Esophagus mucosa (tissue), 1 donor: ENCODE data around the gene SLC25A43. TPM values are rescaled to one million over a fixed set of nuclear protein-coding genes. Genes with fewer than 3 reads are reported as not detected.
A peak's percentile ranks its signal among the peaks of the same experiment; 100 is the strongest.
"Not testable (repeated sequence)": the region's sequence is repeated elsewhere in the genome, so short reads cannot be mapped to it uniquely, and the experiment has no call there.

ENCODE experiments used
- ATAC-seq: fragments of 200-7000 bp; cut with Tn5 transposase; one replicate; pipeline ENCODE4 v1.9.1; 2020
- total RNA-seq: library from RNA; stranded (reverse); gene quantifications from one replicate; pipeline ENCODE4 v1.2.4, GENCODE V29; 2023
- donor health status: DM: yes; HTN: yes; CAD: no.

SLC25A43 gene
- total RNA-seq, 1 donor from 2014 or later, result 25.4 TPM

DNA sequence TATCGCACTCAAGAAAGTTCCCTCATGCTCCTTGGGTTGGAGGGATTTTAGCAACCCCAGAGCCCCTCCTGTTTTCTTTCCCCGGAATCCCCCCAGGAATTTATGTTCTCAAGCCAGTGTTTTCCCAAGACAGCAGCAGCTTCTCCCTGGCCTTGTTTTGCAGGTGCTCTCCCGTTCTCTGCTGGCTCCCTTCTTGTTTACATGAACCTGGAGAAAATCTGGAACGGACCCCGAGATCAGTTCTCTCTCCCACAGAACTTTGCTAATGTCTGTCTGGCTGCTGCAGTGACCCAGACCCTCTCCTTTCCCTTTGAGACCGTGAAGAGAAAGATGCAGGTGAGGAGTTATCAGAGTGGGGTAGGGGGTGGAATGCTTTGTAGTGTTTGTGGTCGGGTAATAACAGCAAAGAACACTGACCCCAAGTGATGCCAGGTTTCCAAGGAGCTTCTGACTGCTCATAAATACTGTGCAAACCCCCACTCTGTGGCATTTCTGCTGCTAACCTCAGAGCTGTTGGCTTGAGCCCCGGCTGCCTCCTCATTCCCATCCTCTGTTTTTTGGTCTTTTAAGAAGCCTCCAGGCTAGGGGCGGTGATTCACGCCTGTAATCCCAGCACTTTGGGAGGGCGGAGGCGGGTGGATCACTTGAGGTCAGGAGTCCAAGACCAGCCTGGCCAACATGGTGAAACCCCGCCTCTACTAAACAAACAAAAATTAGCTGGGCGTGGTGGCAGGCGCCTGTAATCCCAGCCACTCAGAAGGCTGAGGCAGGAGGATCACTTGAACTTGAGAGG lies 11.1 kb downstream of the SLC25A43 start:
- peak; percentile 67 for ATAC-seq

DNA sequence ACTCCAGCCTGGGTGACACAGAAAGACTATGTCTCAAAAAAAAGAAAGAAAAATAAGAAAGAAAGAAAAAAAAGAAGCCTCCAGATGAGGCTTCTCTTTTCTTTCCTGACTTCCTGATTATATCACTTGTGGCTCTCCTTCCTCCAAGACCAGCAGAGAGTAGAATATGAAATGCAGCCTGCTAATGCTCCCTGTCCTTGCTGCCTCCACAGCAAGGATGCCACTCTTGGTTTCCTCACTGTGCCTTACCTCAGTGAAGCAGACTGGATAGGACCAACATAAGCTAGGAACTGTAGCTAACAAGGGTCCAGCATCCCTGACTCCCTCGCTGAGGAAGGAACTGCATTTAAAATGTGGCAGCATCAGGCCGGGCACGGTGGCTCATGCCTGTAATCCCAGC lies 11.7 kb downstream of the SLC25A43 start:
- ATAC-seq, result no peak

DNA sequence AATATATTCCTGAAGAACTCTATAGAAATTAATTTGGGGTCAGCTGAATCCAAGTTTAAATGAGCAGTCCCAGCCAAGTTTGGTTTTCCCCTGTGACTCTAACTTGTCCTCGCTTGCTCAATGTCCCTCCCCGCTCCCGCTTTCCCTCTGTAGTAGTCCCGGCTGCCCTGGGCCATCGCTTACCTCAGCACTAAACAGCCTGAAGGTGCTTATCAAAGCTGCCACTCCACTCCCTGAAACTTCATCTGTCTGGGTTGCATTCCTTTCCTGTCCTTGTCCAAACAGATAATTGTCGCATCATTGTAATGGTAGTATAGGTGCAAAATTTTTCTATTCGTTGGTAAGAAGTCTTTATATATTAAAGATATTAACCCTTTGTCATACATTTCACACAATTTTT lies 12.8 kb downstream of the SLC25A43 start:
- peak; percentile 63 for ATAC-seq

DNA sequence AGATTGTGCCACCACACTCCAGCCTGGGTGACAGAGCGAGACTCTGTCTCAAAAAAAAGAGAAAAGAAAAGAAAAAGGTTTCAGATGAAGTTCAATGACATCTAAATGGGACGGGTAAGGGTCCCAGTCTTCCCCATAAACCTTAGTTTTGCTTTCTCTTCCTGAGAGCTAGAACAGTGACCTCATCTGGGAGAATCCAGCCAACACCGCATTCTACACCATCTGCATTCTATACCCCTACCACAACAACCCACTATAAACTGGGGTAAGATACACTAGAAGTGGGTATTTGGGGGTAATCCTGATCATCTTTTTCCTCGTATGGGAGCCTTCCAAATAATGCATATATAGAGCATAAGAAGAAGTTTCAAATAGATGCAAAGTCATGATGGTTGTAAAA lies 18.2 kb downstream of the SLC25A43 start:
- ATAC-seq, result no peak

DNA sequence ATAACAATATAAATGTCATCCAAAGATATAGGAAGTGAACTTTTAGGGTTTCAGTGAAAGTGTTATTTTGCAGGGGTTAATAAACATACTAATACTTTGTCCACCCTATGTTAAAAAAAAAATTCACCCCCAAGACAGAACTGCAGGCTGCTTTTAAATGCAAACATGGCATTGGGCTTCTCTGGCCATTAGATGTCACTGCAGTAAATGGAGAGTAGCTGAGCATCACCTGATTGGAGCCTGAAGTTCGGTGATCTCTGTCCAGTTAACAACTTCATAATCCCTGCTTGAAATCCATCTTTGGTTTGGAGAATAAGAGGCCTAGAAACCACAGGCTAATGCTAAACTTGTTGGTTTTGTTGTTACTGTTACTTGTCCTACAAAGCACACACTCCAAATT lies 18.7 kb downstream of the SLC25A43 start:
- ATAC-seq, result no peak

DNA sequence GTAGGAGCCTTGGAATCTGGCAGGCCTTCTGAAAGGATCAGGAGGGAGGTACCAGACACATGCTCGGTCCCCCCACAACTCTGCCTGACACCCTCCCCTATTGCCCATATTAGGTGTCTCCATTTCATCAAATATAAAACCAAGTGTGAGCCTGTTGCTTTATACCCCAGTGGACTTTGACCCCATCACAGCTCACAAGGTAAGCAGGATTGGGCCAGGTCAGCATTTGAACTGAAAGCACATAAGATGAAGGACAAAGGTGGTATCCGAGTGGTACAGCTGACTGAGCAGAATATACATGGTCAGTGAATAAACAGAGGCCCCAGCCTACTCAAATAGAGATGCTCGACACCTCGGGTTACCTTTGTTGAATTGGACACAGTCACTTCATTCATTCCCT lies 20.0 kb downstream of the SLC25A43 start:
- ATAC-seq, result no peak

DNA sequence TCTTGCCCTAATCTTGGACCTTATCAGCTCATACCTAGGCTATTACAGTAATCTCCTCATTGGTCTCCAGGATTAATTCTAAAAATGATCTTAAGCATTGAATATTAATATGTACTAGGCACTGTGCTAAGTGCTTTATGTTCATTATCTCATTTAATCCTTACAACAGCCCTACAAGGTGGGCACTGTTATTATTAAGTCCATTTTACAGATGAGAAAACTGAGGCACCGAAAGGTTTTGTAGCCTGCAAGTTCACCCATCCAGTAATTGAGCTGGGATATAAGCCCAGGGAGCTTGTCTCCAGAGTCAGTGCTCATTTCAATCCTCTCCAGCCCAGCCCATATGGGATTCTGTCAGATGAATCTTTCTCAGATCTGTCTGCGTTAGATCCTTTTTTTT lies 20.8 kb downstream of the SLC25A43 start:
- ATAC-seq, result no peak

DNA sequence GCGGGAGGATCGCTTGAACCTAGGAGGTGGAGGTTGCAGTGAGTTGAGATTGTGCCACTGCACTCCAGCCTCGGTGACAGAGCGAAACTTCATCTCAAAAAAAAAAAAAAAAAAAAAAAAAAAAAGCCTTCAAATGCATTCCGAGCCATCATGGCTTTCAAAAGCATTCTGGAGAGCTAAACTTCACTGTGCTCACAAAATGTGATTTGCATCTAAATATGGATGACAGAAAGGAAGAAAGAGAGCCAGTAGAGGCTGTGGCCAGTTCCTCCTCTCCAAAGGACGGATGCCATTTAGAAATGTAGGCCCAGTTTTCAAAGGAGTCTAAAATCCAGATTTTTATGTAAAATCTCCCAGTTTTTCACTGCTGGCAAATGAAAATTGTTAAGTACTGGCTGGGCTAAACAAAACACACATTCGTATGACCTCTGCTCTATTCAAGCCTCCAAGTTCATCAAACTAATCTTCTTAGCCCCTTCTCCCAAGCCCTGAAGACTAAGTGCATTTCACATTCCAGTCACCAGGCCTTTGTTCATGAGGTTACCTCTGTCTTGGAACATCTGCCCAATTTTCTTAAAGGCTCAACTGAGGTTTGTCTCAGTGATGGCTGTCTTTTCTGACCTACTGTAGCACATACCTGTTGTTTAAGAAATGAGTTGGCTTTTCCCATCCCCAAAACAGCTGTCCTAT lies 22.0 kb downstream of the SLC25A43 start:
- ATAC-seq, result no peak

DNA sequence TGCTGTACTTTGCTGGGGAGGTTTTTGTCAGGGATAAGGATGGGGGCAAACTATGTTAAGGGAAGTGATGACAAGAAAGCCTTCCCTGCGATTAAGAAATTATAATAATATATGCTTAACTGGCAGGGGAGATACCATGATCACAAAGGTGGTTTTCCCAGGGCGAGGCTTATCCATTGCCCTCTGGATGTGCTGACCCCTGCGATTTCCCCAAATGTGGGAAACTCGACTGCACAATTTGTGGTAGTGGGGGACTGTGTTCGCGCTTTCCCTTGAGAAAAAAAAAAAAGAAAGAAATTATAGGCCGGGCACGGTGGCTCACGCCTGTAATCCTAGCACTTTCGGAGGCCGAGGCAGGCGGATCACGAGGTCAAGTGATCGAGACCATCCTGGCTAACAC lies 24.5 kb downstream of the SLC25A43 start:
- ATAC-seq, result no peak

DNA sequence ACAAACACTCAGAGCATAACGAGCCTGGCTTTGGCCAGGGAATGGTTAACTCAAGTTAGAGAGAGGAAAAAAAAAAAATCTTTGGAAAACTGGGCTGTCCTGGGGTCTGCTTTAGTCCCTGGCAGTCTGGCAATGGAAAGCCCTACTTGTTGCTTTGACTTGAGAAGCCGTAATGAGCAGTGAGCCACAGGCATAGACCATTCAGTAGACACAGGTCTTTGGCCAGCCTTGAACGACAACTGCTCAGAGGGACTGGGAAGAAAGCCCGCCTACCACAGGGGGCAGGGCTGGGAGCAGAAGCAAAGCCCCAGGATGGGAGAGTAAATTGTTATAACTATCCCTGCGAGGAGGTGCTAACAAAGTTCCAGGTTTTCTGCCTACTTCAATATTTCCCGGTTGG lies 25.9 kb downstream of the SLC25A43 start:
- ATAC-seq, result no peak

DNA sequence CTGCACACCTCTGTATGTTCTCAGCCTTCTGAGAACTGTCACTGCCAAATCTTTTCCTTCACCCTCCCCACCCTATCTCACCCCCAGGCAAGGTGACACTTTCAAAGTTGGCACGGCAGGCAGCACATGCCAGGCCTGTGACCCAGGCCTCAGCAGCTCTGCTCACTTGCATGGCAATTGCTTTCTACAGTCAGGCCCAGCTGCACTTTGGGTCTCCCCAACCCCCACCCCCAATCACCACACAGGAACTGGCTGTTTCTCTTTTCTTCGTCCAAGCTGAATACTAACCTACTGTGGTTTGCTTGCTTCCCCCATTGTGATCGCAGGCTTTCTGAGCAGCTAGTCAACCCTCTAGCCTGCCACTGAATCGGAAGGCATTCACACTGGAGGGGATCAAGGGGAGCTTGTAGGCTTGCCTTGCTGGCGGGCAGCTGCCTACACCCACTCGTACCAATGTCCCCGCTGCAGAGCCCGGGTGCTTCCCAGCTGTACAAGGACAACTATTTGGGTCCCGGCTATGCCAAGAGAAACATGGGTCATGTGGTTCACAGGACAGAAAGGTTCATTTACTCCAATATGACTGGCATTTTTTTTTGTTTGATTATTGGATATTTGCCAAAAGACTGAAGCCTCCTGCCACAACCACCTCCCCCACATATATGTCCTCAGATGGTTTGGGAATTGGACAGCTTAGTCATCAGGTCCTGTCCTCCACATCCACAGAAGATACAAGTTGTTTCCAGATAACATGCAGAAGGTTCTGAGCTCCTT lies 28.1 kb downstream of the SLC25A43 start:
- ATAC-seq, result peak; percentile 25

DNA sequence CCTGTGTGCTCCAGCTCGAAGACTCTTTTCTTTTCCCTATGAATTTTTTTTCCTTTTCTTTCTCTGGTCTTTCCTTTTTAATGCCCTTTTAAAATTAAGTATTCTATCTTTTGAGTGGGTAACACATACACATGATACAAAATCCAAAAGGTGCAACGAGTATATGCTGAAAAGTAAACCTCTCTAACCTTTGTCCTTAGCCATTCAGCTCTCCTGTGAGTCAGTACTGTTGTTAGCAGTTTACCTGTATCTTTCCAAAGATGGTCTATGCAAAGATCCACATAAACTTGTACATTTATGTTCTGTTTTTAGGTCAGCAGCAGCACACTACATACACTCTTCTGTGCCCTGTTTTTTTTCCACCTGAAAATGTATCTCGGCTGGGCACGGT lies 28.7 kb downstream of the SLC25A43 start:
- no peak for ATAC-seq

DNA sequence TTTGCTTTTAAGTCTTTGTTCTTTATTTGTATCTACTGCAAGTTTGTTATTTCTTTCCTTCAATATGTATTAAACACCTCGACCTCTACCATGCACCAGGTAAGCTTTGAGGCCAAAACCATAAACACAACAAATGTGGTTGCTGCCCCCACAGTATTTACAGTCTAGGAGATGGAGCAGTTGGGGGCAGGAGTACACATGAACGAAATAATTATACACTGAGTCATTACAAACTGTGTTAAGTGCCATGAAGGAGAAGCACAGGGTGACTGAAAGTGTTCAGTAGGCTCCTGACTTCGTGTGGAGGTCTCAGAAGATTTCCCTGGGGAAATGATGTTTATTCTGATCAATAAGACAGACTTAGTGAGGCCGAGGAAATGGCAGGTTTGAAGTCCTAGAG lies 30.3 kb downstream of the SLC25A43 start:
- no peak for ATAC-seq

DNA sequence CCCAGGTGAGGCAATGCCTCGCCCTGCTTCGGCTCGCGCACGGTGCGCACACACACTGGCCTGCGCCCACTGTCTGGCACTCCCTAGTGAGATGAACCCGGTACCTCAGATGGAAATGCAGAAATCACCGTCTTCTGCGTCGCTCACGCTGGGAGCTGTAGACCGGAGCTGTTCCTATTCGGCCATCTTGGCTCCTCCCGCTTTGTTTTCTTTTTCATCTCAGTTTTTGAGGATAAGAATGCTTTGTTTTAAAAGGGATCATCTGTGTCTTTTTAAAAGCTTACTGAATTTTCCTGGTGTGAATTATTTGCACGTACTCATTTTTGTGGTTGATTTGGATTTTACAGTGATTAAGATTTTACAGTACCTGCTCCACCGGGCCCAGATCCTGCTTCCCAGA lies 42.2 kb downstream of the SLC25A43 start:
- ATAC-seq, result not testable (repeated sequence)

DNA sequence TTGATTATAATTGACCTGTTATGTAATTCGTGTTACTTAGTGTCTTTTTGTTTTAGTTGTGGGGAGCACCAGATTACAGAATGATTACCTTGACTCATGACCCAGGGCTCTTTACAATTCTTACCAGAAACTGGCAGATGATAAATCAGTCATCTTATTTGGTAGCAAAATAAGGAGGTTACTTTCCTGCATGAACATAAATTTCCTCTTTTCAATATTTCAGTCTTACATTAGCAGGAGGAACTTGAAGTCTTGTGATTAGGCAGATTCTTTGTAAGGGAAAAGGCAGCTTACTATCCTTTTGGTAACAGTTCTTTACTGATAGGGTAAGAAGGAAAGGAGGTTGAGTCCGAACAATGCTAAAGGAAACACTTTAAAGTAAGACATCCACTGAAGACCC lies 43.1 kb downstream of the SLC25A43 start:
- no peak for ATAC-seq

DNA sequence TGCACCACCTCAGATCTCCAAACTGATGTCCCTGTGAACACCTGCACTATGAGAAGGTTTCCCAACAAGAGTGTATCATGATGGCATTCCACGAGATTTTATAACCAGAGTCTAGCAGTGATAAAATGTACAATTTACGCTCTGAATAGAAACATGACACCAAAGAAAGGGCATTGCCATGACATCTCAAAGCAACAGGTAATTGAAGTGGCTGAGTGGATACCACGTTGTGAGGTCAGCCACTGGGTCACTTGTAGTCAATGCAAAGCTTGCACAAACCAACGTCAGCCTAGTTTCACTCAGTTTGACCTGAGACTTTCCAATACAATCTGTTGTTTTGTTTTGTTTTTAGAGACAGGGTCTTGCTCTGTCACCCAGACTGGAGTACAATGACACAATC lies 54.1 kb downstream of the SLC25A43 start:
- ATAC-seq, result no peak

DNA sequence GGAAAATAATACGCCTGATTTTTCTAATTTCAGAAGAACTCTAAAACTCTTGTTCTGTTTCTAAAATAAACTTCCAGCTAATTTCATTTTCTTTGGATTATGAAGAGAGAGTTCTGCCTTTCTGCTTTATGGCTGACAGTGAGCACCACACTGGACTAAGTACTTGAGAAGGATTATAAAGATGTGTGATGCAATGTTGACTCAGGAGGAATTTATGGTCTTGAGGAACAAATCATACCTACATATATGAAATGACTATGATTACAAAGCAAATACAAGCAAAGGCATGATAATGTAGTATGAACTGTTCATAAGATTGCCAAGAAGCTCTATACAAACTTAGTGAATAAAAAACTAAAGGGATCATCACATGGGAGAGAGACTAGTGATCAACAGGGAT lies 56.1 kb downstream of the SLC25A43 start:
- ATAC-seq, result peak; percentile 81

DNA sequence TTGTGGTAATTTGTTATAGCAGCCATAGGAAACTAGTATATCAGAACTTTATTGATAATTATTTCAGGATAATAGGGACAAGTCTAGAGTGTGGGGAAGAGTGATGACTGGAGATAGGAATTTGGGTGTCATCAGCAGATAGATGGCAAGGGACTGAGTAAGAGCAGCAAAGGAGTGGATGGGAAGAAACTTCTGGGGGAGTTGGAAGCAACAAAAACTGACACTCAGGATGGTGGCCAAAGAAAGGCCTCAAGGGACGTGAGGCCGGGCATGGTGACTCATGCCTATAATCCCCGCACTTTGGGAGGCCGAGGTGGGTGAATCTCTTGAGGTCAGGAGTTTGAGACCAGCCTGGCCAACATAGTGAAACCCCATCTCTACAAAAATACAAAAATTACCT lies 60.0 kb downstream of the SLC25A43 start:
- no peak for ATAC-seq

DNA sequence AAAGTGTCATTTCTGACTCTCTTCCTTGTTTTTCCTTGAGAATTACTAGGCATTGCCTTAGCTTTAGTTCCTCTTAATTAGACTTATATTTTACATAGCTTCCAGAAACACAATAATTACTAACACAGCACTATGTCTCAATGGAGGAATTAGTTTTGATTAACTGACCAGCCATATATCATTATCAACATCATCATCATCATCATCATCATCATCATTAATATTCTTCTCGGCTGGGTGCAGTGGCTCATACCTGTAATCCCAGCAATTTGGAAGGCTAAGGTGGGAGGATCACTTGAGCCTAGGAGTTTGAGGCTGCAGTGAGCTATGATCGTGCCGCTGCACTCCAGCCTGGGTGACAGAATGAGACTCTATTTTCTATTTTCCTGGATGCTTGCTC lies 66.4 kb downstream of the SLC25A43 start:
- ATAC-seq, result no peak

DNA sequence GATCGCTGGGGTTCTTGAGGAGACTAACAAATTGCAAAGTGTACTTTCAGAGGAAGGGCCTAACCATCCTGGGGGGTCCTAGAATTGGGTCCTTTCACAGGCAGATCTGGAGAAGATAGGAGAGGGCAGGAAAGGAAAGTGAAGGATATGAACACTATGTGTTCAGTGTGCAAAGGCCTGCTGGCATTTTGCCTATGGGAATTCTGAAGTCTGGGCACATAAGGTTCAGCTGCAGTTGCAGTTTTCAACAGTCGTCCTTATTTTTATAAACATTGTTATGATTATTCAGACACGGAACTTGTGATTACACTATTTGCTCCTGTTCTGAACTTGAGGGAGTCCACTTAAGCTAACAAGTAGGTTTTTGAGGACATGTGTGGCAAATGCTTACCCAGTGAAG lies 67.8 kb downstream of the SLC25A43 start:
- ATAC-seq, result no peak

DNA sequence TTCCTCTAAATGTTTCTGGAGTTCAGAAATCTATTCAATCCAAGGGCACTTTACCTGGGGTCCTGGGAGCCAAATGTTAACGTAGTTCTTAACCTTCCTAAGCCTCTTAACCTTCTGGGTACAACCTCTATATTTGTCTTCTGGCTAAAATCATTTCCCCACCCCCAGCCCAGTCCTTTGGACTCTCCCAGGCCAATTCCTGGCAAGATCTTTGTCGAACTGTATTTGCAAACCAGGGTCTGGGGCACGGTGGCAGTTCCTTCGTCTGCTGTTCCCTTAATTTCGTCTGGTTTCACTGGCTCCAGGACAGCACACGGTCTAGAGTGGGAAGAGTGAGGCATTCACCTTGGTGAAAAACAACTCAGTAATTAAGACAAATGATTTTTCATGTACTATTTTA lies 68.3 kb downstream of the SLC25A43 start:
- no peak for ATAC-seq

DNA sequence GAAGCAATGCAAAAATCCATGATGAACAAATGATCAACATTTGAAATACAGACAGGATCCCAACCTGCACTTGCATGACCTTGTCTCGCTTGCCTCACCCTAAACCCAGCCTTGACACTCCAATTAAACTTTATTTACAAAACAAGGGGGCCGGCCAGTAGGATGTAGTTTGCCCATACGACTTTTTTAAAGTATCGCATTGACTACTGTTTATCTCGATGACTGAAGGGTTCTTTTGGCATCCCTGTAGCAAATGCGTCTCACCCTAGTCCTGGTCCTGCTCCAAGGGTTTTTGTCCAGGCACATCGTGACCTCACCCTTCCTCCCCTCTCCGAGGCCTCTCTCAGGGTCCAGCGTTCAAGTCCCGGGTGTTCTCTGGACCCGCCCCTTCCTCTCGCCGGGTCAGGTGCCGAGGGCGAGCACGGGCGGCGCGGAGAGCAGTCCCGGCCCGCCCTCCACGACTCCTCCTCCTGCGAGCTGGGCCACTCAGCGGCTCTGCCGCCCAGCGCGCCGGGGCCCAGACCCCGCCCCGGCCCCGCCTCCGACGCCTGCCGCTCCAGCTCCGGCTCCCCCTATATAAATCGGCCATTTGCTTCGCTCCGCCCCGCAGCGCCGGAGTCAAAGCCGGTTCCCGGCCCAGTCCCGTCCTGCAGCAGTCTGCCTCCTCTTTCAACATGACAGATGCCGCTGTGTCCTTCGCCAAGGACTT lies 68.9 kb downstream of the SLC25A43 start, which contains the start of gene SLC25A5:
Gene SLC25A5, plus strand, starts transcription at position 603 of the 709 bp plus-strand sequence. Its CDS starts 72 bp downstream, at position 675.
- peak; percentile 96 for ATAC-seq
